ENCODE data around the gene ANKRD37.

Gene ANKRD37

DNA sequence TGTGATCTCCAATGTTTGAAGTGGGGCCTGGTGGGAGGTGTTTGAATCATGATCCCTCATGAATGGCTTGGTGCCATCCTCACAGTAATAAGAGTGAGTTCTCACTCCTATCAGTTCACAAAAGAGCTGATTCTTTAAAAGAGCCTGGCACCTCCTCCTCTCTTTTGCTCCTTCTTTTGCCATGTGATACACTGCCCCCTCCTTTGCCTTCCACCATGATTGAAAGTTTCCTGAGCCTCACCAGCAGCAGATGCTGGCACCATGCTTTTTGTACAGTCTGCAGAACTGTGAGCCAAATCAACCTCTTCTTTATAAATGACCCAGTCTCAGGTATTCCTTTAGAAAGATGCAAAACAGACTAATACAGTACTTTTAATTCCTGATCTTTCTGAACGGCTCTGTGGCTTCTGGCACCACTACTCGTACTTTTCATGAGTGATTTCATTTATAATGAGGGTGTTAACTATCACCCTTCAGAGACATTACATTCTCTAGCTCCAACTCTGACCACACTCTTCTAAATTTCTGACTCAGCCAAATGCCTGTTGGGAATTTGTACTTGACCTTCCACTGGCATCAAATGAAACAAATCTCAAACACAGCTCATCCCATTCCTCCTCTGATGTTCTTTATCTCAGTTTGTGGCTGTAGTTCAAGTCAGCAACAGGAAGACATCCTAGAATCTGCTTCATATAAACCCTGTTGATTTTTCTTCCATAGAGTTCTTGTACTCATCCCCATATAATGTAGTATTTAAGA lies 24.9 kb downstream of the ANKRD37 start:
- H3K36me3 ChIP-seq (ENCODE audit: control insufficient read depth, insufficient read depth, low read length) = peaks cover 28% of the 10 kb centered on the region
- no peak overlapping the region for H3K4me3 ChIP-seq (ENCODE audit: extremely low read depth, insufficient read depth, low read length, poor library complexity, severe bottlenecking)
- no CpG with 5 or more reads among the region's 2 CpGs for WGBS, 2 experiments (ENCODE audit: insufficient coverage in 2 of 2)
- H3K9me3 ChIP-seq (ENCODE audit: control insufficient read depth, low read length) = no peaks in the 10 kb centered on the region
- no peak overlapping the region for H3K27ac ChIP-seq (ENCODE audit: low read depth, low read length, severe bottlenecking)
- H3K4me1 ChIP-seq (ENCODE audit: control insufficient read depth, insufficient read depth, low read length, poor library complexity, severe bottlenecking) = peaks cover 2% of the 10 kb centered on the region

DNA sequence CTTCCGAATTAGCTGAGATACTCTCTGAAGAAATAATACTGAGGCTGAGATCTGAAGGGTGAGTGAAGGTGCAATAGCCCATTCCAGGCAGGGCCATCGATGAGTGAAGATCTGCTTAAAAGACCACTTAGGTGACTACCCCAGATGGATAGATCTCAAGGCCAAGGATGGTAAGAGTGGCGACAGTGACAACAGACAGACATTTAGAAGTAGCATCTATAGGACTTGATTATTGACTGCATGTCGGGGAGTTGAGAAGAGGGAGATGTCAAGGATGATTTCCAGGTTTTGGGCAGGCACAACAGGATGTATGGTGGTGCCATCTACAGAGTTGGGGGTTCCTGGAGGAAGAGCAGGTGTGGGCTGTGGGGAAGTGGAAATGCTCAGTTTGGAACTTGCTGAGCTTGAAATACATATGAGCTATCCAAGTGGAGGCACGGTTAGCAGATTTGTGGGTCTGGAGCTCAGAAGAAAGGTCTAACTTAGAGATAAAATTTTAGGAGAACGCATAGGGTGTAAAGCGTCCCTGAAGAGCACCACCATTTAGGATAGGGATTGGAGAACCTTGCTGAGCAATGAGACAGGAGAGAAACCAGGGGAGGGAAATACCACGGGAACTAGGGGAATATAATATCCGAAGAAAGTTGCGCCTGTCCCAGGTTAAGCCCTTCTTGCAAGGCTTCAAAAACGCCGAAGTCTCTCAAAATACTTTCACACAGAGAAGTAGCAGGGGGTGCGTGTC lies 28.4 kb downstream of the ANKRD37 start:
- no peaks in the 10 kb centered on the region for H3K9me3 ChIP-seq (ENCODE audit: control insufficient read depth, low read length)
- 19 to 27% methylated on average over 9 to 11 of the region's 13 CpGs for WGBS, 2 experiments (ENCODE audit: insufficient coverage in 2 of 2)
- peaks cover 11% of the 10 kb centered on the region for H3K36me3 ChIP-seq (ENCODE audit: control insufficient read depth, insufficient read depth, low read length)
- peak overlapping the region; percentile 100 for H3K27ac ChIP-seq (ENCODE audit: low read depth, low read length, severe bottlenecking)
- peaks cover 2% of the 10 kb centered on the region for H3K4me1 ChIP-seq (ENCODE audit: control insufficient read depth, insufficient read depth, low read length, poor library complexity, severe bottlenecking)
- H3K4me3 ChIP-seq (ENCODE audit: extremely low read depth, insufficient read depth, low read length, poor library complexity, severe bottlenecking) = peak overlapping the region; percentile 78

DNA sequence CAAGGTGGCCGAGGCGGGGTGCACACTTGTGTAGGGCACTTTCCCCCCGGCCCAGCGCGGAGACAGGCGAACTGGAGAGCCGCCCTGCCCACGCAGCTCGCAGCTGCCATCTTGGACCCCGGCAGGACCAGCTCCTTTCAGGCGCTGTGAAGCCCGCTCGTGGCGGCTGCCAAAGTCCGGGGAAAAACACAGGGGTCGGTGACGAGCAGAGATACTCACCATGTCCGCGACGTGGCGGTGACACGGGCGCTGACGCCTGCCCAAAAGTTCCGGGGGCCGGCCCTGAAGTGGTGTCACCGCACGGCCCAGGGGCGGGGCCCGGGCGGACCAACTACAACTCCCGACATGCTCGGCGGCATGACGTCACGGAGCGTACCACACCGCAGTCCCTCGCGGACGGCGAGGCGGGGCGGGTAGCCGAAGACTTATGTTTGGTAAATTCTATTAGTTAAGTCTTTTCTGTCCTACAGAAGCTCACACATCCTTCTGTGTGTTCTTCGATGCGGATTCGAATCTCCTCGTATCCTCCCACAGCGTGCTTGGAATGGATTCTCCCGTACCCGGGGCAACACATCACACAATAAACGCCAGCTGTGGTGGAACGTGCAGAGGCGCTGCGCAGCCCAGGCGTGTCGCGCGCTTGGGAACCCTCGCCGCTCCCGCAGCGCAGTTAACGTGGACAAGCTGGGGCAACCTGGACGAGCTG lies 29.2 kb downstream of the ANKRD37 start, which contains the start of gene UFSP2:
Gene UFSP2 (minus strand): TSS at position 318 of the 706 bp plus-strand sequence. CDS start 96 bp downstream, at position 222.
- 0% methylated on average over 46 to 47 of the region's 66 CpGs for WGBS, 2 experiments (ENCODE audit: insufficient coverage in 2 of 2)
- H3K4me1 ChIP-seq (ENCODE audit: control insufficient read depth, insufficient read depth, low read length, poor library complexity, severe bottlenecking) = peaks cover 2% of the 10 kb centered on the region
- peak within 1 kb of the TSS; percentile 78 for H3K4me3 ChIP-seq (ENCODE audit: extremely low read depth, insufficient read depth, low read length, poor library complexity, severe bottlenecking)
- H3K27ac ChIP-seq (ENCODE audit: low read depth, low read length, severe bottlenecking) = peak within 1 kb of the TSS; percentile 100
- H3K9me3 ChIP-seq (ENCODE audit: control insufficient read depth, low read length) = no peaks in the 10 kb centered on the region
- peaks cover 11% of the 10 kb centered on the region for H3K36me3 ChIP-seq (ENCODE audit: control insufficient read depth, insufficient read depth, low read length)

DNA sequence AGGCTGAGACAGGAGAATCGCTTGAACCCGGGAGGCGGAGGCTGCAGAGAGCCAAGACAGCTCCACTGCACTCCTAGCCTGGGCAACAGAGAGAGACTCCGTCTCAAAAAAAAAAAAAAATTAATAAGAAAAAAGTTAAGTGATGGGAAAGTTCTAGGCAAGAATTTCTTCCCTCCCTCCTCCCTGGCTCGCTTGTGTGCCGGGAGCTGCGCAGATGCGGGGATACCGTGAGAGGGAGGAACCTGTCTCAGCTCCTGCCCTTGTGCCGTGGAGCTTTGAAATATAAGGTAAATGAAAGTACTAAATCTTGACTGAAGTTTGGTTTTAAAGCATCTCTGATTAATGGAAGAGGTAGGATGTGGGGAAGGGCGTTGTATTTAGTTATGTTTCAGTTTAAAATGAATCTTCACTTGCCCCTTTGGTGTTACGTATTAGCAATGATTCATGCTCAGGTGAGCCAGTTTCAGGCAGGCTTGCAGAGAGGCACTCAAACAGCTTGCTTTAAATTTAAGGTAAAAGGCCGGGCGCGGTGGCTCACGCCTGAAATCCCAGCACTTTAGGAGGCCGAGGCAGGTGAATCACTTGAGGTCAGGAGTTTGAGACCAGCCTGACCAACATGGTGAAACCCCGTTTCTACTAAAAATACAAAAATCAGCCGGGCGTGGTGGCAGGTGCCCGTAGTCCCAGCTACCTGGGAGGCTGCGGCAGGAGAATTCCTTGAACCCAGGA lies 30.5 kb downstream of the ANKRD37 start:
- 92 to 93% methylated on average over 11 to 15 of the region's 22 CpGs for WGBS, 2 experiments (ENCODE audit: insufficient coverage in 2 of 2)
- H3K4me1 ChIP-seq (ENCODE audit: control insufficient read depth, insufficient read depth, low read length, poor library complexity, severe bottlenecking) = peaks cover 2% of the 10 kb centered on the region

DNA sequence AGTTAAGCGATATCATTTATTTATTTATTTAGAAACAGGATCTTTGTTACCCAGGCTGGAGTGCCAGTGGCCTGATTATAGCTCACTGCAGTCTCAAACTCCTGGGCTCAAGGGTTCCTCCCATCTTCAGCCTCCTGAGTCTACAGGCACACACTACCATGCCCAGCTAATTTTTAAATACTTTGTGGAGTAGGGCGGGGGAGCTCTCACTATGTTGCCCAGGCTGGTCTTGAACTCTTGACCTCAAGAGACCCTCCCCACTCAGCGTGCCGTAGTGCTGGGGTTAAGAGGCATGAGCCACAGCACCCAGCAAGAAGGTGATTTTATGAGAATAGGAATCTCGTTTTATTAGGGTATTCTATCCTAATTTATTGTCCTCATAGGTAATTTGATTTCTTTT lies 33.0 kb downstream of the ANKRD37 start:
- Histone ChIP-seq H3K4me3 (ENCODE audit: extremely low read depth, insufficient read depth, low read length, poor library complexity, severe bottlenecking) (no peak overlapping the region), H3K36me3 (ENCODE audit: control insufficient read depth, insufficient read depth, low read length) (no peaks in the 10 kb centered on the region), H3K9me3 (ENCODE audit: control insufficient read depth, low read length) (no peaks in the 10 kb centered on the region), H3K4me1 (ENCODE audit: control insufficient read depth, insufficient read depth, low read length, poor library complexity, severe bottlenecking) (peaks cover 2% of the 10 kb centered on the region), H3K27ac (ENCODE audit: low read depth, low read length, severe bottlenecking) (no peak overlapping the region)
- 80% methylated on average over 1 of the region's 5 CpGs; no CpG with 5 or more reads in 1 of the 2 experiments for WGBS, 2 experiments (ENCODE audit: insufficient coverage in 2 of 2)

More for the DNA sequence above, 30.5 kb downstream of the ANKRD37 start:
- no peak overlapping the region for H3K4me3 ChIP-seq (ENCODE audit: extremely low read depth, insufficient read depth, low read length, poor library complexity, severe bottlenecking)
- H3K36me3 ChIP-seq (ENCODE audit: control insufficient read depth, insufficient read depth, low read length) = peaks cover under 1% of the 10 kb centered on the region
- H3K9me3 ChIP-seq (ENCODE audit: control insufficient read depth, low read length) = no peaks in the 10 kb centered on the region
- H3K27ac ChIP-seq (ENCODE audit: low read depth, low read length, severe bottlenecking) = no peak overlapping the region

DNA sequence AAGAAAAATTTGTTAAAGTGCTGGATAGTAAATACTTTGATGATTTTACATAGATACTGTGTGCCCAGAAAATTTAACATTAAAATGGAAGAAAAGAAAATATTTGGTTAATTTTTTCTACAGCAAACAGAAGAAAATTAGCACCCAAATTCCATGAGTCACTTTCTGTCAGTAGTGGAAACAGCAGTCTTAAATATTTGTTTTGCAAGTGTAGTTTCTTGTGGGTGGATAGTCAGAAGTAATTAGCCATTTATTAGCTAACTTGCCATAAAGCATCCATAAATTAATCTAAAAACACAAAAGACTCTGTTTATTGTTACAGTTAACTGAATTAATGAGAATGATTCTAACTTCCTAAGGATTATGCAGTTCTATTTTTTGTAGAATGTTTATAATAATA lies 38.8 kb downstream of the ANKRD37 start:
- Histone ChIP-seq H3K4me3 (ENCODE audit: extremely low read depth, insufficient read depth, low read length, poor library complexity, severe bottlenecking) (no peak overlapping the region), H3K36me3 (ENCODE audit: control insufficient read depth, insufficient read depth, low read length) (no peaks in the 10 kb centered on the region), H3K4me1 (ENCODE audit: control insufficient read depth, insufficient read depth, low read length, poor library complexity, severe bottlenecking) (no peaks in the 10 kb centered on the region), H3K9me3 (ENCODE audit: control insufficient read depth, low read length) (no peaks in the 10 kb centered on the region), H3K27ac (ENCODE audit: low read depth, low read length, severe bottlenecking) (no peak overlapping the region)

DNA sequence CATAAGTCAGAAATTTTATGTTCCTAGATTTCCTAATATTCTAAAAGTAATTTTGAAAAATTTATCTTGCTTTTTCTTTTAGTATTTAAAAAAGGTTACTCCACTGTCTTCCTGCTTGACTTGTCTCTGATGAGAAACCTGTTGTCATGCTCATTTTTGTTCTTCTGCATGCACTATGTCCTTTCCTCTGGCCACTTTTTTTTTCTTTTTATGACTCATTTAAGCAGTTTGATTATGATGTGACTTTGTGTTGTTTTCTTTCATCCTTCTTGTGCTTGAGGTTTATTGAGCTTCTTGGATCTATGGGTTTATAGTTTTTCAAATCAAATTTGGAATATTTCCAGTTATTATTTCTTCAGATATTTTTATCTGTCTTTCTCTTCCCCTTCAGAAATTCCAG lies 41.2 kb downstream of the ANKRD37 start:
- H3K4me1 ChIP-seq (ENCODE audit: control insufficient read depth, insufficient read depth, low read length, poor library complexity, severe bottlenecking) = no peaks in the 10 kb centered on the region
- H3K27ac ChIP-seq (ENCODE audit: low read depth, low read length, severe bottlenecking) = no peak overlapping the region
- no peak overlapping the region for H3K4me3 ChIP-seq (ENCODE audit: extremely low read depth, insufficient read depth, low read length, poor library complexity, severe bottlenecking)
- no peaks in the 10 kb centered on the region for H3K9me3 ChIP-seq (ENCODE audit: control insufficient read depth, low read length)
- H3K36me3 ChIP-seq (ENCODE audit: control insufficient read depth, insufficient read depth, low read length) = no peaks in the 10 kb centered on the region

DNA sequence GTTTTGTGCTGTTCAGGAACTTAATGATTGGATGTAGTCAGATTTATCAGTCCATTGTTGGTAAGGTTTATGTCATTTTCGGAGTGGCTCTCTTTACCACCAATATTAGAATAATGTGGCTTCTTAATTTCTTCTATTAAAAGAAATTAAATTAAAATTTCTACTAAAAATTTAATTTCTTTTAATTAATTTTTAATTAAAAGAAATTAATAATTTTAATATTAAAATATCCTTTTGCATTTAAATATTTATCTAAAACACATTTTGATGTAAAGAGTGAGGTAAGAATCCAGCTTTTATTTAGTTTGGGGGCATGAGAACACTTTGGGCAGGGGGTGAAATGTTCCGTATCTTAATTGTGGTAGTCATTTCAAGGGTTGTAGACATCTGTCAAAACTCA lies 44.8 kb downstream of the ANKRD37 start:
- no peaks in the 10 kb centered on the region for H3K9me3 ChIP-seq (ENCODE audit: control insufficient read depth, low read length)
- H3K4me3 ChIP-seq (ENCODE audit: extremely low read depth, insufficient read depth, low read length, poor library complexity, severe bottlenecking) = no peak overlapping the region
- no peaks in the 10 kb centered on the region for H3K36me3 ChIP-seq (ENCODE audit: control insufficient read depth, insufficient read depth, low read length)
- no CpG with 5 or more reads among the region's 2 CpGs for whole genome bisulfite sequencing, 2 experiments (ENCODE audit: insufficient coverage in 2 of 2)
- no peaks in the 10 kb centered on the region for H3K4me1 ChIP-seq (ENCODE audit: control insufficient read depth, insufficient read depth, low read length, poor library complexity, severe bottlenecking)
- H3K27ac ChIP-seq (ENCODE audit: low read depth, low read length, severe bottlenecking) = no peak overlapping the region

DNA sequence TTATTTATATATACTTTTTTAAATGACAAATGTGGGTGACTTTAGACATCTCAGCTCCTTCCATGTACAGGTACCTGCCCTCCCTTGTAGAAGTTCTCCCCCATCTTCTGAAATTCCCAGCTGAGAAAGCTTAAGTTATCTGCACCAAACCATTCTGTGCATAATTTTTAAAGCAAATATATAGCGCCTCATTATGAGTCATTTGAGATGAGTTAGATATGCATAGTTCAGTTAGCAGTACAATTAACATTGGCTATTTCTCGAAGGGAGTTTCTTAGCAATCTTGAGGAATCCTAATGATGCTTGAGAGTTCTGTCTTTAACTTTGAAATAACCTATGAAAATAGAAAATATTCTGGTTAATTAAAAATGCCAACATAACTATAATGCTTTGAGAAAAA lies 48.6 kb downstream of the ANKRD37 start:
- H3K4me1 ChIP-seq (ENCODE audit: control insufficient read depth, insufficient read depth, low read length, poor library complexity, severe bottlenecking) = no peaks in the 10 kb centered on the region
- no peaks in the 10 kb centered on the region for H3K9me3 ChIP-seq (ENCODE audit: control insufficient read depth, low read length)
- no peaks in the 10 kb centered on the region for H3K36me3 ChIP-seq (ENCODE audit: control insufficient read depth, insufficient read depth, low read length)
- WGBS, 2 experiments (ENCODE audit: insufficient coverage in 2 of 2) = 80% methylated on average over 1 of the region's 2 CpGs; no CpG with 5 or more reads in 1 of the 2 experiments
- H3K27ac ChIP-seq (ENCODE audit: low read depth, low read length, severe bottlenecking) = no peak overlapping the region
- no peak overlapping the region for H3K4me3 ChIP-seq (ENCODE audit: extremely low read depth, insufficient read depth, low read length, poor library complexity, severe bottlenecking)

Data from mesodermal cell (in vitro differentiated cells).